Stimulated activated CD4-positive, alpha-beta T cell treated with anti-CD3 and anti-CD28 coated beads, Interleukin-12 subunit alpha, Interleukin-12 subunit beta, amount 100 ng/mL, for 4 hours (primary cell): ENCODE measurements around the gene COX7A2L.
"Not testable (repeated sequence)": the region's sequence is repeated elsewhere in the genome, so short reads cannot be mapped to it uniquely, and the experiment has no call there.

Experiments
- DNase-seq: peaks from one replicate; pipeline ENCODE4 v3.0.0-alpha.2; 2020

Gene COX7A2L, protein sequence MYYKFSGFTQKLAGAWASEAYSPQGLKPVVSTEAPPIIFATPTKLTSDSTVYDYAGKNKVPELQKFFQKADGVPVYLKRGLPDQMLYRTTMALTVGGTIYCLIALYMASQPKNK

DNA sequence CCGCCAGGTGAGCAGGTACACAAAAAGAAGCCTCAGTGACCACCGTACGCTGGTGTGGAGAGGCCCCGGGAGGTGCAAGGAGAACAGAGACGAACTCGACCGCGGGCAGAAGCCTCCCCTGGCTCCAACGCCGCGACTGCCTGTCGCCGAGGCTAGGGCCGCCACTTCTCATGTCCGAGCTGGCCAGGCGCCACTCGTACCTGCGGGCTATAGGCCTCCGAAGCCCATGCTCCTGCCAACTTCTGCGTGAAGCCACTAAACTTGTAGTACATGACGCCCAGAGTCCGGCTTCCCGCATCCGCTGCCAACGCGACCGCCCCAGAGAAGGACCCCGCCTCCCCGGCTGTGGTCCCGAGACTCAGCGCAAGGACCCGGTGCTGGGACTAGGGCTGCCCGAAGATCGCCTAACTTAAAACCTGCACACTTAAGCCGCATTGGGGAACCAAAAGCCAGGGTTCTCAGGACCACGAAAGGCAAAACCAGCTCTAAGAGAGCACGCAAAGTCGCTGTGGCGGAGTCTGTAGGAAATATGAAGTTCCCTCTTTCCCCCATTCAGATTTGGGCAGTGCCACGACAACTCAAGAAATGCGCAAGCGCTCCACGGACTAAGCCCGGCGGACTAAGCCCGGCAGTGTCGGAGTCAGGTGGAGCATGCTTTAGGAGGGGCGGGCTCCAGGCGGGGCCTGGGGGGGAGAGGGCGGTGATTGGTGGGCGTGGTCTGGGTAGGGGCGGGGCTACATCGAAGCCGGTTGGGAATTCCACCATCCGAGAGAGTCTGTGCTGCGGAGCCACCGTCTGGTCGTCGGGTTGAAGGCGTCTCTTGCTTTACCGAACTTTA is at the start of gene COX7A2L:
Gene COX7A2L, minus strand, starts transcription at position 328 of the 838 bp plus-strand sequence. Its CDS starts 56 bp downstream, at position 272.
- DNase-seq, result peak; percentile 96

DNA sequence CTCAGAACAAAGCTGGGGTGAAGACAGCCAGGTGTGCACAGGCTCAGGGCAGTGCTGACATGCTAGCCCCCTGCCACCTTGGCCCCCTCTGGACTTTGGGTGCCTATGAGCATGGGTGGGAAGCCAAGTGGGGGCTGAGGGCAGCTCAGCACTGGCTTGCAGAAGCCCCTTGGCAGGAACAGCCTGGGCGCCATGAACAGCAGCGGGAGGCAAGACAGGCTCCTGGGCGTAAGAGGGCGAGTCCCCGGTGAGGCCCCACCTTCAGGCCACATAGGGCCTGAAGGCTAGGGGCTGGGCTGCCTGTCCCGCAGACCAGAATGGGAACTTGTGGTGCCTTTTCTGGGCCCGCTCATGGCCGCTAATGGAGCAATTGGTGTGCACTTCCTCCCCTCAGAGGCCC is 47.0 kb upstream of the COX7A2L start:
- DNase-seq, result no peak

DNA sequence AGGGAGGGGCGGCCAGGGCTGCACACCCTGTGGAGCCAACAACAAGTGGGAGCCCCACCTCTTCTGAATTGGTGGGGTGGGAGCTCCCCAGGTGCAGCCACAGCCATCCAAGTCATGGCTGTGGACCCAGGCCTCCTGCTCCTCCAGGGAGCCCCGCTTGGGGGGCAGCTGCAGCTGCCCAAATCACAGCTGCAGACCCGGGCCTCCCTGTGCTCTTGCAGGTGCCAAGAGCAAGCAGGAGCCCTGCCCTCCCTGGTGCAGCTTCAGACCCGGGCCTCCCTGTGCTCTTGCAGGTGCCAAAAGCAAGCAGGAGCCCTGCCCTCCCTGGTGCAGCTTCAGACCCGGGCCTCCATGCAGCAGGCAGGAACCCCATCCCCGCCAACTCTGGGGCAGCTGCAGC is 46.5 kb upstream of the COX7A2L start:
- DNase-seq, result no peak

DNA sequence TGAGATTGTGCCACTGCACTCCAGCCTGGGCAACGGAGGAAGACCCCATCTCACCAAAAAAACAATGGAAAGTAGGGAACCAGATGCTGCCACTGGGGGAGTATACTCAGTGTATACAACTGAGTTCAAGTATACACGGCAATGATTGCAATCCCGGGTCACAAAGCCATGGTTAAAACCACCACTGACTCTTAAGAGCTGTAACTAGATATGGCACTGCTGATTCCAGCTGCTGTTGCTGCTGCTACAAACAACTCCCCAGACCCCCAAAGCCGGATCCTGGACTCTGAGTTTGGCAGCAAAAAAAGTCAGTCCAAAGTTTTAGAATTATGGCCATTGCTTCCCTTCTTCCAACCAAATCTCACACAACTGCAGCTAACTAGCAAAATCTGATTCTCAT is 43.7 kb upstream of the COX7A2L start:
- no peak for DNase-seq

DNA sequence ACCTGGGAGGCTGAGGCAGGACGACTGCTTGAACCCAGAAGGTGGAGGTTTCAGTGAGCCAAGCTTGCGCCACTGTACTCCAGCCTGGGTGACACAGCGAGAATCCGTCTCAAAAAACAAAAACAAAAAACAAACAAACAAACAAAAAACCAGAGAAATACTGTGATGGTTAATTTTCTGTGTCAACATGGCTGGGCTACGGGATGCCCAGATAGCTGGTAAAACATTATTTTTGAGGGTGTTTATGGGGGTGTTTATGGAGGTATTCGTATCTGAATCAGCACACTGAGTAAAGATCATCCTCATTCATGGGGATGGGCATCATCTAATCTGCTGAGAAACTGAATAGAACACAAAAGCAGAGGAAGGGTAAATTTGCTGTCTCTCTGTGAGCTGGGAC is 40.8 kb upstream of the COX7A2L start:
- no peak for DNase-seq

DNA sequence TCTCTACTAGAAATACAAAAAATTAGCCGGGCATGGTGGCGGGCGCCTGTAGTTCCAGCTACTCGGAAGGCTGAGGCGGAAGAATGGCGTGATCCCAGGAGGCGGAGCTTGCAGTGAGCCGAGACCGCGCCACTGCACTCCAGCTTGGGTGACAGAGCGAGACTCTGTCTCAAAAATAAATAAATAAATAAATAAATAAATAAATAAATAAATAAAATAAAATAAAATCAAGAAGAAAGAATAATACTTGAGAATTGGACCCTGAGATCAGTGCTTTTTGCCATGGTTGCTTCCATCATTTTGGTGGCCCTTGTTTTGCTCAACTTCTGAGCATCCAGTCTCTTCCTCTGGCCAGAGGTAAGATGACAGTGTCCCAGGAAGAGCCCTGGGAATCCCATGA is 37.0 kb upstream of the COX7A2L start:
- DNase-seq, result not testable (repeated sequence)

DNA sequence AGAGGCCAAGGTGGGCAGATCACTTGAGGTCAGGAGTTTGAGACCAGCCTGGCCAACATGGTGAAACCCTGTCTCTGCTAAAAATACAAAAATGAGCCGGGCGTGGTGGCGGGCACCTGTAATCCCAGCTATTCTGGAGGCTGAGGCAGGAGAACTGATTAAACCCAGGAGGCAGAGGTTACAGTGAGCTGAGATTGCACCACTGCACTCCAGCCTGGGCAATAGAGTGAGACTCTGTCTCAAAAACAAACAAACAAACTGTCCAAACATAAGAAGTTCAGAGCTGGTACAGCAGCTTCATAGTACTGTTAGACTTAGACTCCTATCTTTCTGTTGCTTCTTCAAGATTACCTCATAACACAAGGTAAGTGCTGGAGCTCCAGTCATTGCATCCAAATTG is 32.3 kb upstream of the COX7A2L start:
- DNase-seq, result not testable (repeated sequence)

DNA sequence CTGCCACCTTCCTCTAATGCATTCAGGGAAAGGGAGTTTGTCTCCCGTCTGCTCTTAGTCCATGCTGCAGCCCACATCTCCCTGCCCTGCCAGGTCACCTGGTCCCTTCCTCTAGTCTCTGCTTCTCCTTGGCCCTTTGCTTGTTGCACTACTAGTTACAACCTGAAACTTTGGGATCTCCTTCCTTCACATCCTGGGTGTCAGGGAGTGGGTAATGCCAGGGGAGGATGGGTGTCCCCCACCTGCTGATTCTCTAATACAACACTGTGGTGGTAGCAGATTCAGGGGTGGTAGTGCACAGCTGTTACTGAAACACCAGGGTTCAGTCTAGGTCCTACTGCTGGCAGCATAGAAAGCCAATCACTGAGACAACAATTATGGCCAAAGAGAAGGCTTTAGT is 31.2 kb upstream of the COX7A2L start:
- DNase-seq, result no peak

DNA sequence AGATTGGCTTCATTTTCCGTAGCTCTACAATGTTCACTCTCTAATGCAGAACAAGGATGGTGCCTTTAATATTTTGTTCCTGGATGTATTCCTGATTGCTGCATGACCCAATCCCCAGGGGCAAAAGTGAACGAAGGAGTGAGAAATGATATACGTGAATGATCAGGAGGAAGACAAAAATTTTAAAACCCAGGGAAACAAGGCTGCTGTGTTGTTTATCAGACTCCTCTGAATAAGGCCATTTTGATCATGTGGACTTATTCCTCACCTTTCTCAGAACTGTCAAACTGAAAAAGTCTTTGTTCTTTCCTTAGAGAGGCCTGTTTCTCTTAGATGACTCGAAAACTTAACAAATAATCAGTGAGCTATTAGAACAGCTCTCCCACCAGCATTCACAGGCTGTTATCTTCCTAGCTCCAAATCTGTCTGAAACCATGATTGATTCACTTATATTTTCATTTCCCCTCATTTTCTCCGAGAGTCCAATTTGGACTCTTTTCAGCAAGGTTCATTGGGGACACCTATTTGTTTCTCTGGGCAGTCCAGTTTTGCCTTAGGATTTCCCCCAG is 29.5 kb upstream of the COX7A2L start:
- no peak for DNase-seq

DNA sequence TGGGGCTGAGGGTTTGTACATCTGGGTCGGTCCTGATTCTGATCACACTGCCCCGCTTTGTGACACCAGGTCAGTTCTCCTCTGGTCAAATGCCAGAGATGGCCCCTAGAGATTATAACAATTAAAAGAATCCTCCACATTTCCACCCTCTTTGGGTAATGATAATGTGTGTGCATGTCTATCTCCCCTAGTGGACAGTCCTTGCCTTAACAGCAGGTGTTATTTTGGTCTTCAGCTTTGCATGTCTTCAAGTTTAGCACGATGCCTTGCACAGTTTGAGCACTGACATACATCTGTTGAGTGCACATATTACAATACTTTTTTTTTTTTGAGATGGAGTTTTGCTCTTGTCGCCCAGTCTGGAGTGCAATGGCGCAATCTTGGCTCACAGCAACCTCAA is 25.7 kb upstream of the COX7A2L start:
- no peak for DNase-seq

DNA sequence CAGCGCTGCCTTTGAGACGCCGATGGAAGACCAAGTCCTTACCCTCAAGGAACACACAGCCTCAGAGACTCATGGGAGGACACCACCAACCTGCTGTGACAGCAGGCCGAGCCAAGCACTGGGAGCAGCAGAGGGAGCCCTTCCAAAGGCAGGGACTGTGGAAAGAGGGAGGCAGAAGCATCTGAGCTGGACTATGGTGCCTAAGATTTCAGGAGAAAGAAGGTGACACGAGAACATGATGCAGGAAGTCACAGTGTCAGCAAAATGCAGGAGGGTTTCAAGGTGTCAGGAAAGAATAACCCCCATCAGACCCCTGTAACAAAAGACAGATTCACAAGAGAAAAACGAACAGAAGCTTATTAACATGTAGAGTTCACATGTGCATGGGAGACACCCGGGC is 24.2 kb upstream of the COX7A2L start:
- DNase-seq, result no peak

DNA sequence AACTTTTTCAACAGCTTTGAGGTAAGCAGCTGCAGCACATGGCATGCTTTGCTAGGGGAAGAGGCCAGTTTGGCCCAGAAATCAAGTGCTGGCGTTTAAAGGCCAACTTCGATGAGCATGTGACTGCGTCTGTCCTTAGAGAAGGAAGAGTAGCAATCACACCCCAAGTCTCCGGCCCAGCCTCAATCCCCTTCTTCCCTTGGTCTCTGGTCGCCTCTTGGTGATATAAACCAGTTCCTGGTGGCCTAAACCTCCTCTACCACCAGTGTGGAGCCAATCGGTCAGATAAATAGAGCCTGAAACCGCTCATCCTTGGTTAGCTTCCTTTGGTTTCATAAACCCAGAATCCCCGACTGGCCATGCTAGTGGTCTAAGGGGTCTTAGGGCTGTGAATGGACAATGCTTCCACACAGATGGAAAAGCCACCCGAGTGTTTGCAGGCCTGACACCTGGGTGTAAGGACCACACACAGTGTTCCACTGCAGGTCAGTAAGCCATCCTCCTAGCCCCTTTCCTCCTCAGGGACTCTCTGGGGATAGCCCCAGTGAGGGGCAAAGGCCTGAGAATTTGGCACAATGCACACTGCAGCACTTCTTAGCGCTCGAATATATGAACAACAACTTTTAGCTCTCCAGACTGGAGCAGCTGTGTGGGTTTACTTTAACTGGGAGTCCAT is 23.0 kb upstream of the COX7A2L start:
- DNase-seq, result no peak

DNA sequence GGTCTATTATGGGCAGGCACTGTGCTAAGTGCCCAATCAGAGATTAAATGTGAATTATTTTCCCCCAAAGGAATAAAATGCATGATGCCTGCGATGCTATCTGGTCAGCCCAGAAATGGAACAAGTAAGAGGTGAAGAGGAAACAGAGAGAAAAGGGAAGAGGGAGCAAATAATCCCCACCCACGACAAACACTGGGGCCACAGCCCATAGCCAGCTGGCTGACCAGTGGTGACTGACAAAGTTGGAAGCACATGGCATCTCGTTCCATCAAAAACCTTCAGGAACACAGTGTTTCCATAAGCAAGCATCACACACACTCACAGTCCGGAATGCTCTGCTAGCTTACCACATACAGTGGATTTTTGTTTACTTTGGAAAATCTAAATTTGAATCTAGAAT is 21.1 kb upstream of the COX7A2L start:
- DNase-seq, result no peak

DNA sequence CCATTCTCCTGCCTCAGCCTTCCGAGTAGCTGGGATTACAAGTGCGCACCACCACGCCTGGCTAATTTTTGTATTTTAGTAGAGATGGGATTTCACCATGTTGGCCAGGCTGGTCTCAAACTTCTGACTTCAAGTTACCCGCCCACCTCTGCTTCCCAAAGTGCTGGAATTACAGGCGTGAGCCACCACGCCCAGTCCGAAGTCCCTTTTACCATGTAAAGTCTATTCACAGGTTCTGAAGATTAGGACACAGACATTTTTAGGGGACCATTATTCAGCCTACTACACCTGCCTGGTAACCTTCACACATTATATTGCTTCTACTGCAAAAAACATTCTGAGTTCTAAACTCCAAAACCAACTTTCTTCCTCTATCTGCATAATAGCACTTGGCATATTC is 19.0 kb upstream of the COX7A2L start:
- not testable (repeated sequence) for DNase-seq

DNA sequence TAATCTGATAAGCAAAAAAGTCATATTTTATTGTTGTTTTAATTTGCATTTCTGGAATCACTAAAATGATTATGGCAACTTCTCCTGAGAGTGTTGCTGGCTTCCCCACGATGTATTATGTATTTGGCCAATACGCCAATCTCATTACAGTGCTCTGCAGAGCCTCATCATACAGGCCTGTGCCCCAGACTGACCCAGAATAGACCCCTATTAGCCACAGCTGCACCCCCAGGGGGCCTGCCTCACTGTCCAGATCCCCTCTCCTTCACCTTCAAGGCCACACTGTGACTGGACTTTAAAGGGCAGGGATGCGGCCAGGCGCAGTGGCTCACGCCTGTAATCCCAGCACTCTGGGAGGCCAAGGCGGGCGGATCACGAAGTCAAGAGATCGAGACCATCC is 17.4 kb upstream of the COX7A2L start:
- DNase-seq, result no peak

DNA sequence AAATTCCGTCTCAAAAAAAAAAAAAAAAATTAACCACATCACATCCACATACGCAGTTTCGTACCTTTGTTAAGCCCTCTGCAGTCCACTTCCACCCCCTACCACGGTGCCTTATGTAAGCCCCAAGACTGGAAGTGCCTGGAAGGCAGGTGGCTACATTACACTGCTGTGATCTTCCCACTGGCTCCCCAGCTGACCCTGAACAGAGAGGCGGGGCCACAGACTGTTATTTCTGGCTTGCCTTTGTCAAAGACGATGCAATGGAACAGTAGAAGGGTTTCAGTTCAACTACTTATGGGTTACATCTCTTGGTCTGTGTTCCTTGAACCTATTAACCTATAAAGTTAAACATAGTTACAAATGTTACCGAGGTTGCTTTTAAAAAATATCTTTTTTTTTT is 15.7 kb upstream of the COX7A2L start:
- DNase-seq, result no peak

DNA sequence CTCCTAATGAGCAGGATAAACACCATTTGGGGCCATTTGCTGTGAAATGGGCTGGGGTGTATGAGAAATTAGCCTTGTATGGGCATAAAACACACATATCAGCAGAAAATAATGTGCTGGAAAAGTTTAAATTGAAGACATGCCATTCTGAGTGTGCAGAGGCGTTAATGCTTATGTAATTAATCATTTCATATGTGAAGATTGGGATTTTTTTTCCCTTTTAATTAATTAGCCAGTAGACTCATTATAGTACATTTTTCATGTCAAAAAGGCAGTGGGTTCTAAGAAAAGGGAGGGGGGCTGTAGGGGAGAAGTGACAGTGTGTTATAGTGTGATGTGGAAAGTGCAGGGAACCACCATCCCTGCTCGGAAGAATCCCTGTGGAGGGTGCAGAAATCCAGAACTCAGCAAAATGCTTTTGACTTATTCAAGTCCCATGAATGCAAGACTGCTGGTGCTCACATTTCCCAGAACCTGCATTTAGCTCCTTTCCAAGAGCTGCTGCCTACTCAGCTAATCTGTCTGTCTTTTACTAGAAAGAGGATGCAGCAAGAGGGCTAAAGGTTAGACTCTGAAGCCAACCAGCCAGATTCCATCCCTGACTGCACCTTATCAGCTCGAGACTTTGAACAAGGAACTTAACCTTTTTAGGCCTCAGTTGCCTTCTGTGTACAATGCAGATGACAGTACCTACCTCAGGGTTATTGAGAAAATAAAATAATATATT is 11.6 kb upstream of the COX7A2L start:
- DNase-seq, result no peak

DNA sequence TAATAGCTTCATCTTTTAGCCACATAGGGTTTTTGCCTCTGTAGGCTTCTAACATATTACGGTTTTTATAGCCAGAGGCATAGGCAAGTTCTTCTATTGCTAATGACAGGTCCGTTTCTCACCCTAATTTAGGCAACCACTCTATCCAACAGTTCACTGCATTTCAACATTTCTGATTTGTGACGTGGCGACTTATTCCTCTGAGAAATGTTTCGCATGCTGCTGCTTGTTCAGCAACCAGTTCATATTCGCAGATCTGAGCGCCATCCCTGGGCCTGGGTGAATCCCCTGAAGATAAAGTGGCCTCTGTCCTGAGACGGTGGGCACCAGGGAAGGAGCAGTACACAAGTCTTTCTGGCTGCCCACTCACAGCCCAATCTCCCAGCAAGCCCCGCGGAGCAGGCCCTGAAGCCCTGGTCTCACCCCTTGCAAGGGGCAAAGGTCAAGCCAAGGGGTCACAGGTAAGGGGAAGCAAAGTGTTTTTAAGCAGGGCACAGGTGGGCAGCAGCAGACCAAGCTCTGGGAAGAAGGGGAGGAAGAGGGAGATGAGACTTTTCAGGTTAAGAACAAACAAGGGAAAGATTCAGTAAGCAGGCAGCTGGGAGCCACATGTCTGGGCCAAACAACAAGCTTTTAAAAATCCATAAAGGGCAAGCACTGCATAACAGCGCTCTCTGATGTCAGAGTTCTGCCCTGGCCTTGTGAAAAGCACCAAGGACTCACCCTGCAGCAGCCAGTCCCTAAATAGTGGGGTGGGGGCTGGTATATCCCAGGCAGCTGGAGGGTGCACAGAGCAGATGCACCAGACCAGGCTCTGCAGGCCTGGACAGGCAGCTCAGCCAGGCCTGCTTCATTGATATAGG is 10.8 kb upstream of the COX7A2L start:
- DNase-seq, result no peak

DNA sequence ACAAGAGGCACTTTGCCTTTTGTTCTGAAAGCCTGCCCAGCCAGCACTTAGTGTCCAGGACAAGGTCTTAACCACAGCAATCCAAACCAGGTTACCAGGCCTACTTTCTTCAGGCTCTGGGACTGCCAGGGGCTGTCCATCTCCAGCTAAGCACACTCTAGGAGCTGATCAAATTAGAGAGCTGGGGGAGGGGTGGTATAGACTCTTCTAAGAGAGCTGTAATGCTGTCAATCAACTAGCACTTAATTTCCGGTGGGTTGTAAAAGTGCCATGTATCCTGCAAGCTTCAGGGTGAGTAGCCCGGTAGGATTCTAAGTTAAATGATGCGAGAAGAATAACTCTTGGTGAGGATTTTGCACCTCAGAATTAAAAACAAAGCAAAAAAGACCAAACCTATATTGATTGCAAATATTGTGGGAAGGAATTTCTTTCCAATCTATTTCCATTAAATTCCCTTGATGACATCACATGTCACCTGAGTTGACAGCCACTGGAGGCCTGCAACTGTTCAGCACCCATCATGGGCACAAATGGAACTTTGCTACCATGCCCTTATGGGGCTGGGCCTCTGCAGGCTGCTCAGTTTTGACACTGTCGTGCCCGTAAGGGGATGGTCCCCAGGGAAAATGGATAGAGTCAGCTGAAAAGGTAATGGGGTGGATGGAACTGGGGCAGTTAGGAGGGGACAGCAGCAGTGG is 8.7 kb upstream of the COX7A2L start:
- DNase-seq, result no peak

DNA sequence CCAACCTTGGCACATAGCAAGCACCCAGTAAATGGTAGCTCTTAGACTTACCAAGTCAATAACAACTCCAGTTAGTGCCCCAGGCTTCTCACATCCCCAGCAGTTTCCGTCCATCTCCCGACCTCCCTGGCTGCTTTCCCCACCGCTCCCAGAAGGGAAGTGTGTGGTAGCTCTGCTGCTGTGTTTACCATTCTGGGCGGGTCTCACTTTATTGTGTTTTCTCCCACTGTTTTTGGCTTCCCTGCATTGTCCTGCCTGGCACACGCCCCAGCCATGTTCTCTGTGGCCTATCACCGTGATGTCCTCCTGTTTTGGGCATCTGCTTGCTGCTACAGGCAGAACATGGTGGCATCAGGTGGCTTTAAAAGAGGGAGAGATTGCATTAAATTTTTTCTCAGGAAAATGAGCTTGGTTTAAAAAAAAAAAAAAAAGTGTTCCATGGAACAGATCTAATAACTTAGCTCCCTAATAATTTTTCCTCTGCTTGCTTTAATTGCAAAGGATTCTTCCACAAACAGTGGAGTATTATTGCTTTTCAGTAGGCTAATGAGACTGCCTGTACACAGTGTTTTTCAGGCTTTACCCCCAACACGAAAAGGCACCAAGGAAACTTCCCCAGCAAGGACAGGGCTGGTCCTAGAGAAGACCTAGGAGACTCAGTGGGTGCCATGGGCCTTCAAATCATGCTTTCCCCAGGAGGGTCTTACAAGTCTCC is 8.0 kb upstream of the COX7A2L start:
- DNase-seq, result no peak

DNA sequence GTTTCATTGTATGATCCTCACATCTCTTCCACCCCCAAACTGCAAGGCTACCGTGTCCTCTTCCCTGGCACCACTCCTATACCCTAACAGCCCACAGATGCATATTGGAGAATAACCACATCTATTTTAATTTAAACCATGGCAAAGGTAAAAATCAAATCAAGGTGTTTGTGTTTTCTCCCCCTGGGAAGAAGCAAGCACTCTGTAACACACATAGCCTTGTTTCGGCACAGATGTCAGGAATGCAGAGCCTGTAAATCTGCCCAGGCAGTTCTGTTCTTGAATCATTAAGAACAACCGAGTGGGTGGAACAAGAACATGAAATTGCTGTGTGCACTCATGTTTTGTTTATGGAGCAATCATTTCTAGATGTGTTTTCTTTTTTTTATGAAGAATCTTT is 6.8 kb upstream of the COX7A2L start:
- DNase-seq, result no peak
